Measurements from ENCODE around the gene CCDC71. TPM values are rescaled to one million over a fixed set of nuclear protein-coding genes. Genes with fewer than 3 reads are reported as not detected.
A peak's percentile ranks its signal among the peaks of the same experiment; 100 is the strongest.

Gene CCDC71
- total and polyA plus RNA-seq, 9 of the 15 experiments (the other 6 are each of a cell fraction or from before 2014, with no cell fraction given): 0.13 to 19.3 (median 14.3) TPM

DNA sequence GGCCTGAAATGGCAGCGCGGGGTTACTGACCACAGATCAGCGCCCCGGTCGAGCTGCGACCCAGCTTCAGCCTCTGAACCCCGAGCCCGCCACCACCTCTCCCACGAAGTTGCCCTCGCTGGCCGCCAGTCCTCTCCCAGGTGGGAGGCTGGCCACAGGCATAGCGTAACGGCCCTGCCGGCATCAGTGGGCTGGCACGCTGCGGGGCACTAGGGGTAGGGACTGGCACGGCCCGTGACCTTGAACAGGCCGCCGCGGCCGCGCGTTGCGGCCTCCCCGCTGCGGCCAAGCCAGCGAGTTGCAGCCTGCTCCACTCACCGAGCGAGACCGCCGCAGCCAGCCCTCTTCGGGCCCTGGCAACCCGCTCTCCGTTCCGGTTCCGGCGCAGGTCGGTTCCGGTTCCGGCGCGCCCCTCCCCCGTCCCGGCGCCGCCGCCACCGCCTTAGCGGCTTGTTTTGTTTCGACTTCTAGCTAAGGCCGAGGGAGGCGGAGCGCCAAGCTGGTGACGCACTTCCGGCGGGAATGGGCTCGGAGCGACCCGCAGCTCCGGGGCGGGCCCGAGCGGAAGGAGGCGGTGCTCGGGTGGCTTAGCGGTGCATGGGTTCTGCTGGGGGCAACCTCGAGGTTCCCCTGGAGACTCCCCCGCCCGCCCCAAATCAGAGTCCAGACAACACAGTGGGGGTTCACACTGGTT is 45.5 kb downstream of the CCDC71 start, which contains the start of gene USP19 (continued):
- TF ChIP-seq, protein P1, sequence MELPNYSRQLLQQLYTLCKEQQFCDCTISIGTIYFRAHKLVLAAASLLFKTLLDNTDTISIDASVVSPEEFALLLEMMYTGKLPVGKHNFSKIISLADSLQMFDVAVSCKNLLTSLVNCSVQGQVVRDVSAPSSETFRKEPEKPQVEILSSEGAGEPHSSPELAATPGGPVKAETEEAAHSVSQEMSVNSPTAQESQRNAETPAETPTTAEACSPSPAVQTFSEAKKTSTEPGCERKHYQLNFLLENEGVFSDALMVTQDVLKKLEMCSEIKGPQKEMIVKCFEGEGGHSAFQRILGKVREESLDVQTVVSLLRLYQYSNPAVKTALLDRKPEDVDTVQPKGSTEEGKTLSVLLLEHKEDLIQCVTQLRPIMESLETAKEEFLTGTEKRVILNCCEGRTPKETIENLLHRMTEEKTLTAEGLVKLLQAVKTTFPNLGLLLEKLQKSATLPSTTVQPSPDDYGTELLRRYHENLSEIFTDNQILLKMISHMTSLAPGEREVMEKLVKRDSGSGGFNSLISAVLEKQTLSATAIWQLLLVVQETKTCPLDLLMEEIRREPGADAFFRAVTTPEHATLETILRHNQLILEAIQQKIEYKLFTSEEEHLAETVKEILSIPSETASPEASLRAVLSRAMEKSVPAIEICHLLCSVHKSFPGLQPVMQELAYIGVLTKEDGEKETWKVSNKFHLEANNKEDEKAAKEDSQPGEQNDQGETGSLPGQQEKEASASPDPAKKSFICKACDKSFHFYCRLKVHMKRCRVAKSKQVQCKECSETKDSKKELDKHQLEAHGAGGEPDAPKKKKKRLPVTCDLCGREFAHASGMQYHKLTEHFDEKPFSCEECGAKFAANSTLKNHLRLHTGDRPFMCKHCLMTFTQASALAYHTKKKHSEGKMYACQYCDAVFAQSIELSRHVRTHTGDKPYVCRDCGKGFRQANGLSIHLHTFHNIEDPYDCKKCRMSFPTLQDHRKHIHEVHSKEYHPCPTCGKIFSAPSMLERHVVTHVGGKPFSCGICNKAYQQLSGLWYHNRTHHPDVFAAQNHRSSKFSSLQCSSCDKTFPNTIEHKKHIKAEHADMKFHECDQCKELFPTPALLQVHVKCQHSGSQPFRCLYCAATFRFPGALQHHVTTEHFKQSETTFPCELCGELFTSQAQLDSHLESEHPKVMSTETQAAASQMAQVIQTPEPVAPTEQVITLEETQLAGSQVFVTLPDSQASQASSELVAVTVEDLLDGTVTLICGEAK (IDR thresholded peaks at IDR 0.05): peak; percentile 96
- TF ChIP-seq, protein P1 (CRISPR knock-in tag; IDR thresholded peaks at IDR 0.05): no peak
- peak; percentile 73 for TF ChIP-seq KDM5B (IDR thresholded peaks at IDR 0.05; ENCODE audit: insufficient replicate concordance, low read depth, low read length)
- TF ChIP-seq, protein P2, sequence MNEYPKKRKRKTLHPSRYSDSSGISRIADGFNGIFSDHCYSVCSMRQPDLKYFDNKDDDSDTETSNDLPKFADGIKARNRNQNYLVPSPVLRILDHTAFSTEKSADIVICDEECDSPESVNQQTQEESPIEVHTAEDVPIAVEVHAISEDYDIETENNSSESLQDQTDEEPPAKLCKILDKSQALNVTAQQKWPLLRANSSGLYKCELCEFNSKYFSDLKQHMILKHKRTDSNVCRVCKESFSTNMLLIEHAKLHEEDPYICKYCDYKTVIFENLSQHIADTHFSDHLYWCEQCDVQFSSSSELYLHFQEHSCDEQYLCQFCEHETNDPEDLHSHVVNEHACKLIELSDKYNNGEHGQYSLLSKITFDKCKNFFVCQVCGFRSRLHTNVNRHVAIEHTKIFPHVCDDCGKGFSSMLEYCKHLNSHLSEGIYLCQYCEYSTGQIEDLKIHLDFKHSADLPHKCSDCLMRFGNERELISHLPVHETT (CRISPR knock-in tag; conservative IDR thresholded peaks at IDR 0.05 in 1 of 2, IDR thresholded peaks at IDR 0.05 in 1 of 2): peak; percentile 54 to 100; a peak in 2 of 4 replicates
- TF ChIP-seq, protein P3, sequence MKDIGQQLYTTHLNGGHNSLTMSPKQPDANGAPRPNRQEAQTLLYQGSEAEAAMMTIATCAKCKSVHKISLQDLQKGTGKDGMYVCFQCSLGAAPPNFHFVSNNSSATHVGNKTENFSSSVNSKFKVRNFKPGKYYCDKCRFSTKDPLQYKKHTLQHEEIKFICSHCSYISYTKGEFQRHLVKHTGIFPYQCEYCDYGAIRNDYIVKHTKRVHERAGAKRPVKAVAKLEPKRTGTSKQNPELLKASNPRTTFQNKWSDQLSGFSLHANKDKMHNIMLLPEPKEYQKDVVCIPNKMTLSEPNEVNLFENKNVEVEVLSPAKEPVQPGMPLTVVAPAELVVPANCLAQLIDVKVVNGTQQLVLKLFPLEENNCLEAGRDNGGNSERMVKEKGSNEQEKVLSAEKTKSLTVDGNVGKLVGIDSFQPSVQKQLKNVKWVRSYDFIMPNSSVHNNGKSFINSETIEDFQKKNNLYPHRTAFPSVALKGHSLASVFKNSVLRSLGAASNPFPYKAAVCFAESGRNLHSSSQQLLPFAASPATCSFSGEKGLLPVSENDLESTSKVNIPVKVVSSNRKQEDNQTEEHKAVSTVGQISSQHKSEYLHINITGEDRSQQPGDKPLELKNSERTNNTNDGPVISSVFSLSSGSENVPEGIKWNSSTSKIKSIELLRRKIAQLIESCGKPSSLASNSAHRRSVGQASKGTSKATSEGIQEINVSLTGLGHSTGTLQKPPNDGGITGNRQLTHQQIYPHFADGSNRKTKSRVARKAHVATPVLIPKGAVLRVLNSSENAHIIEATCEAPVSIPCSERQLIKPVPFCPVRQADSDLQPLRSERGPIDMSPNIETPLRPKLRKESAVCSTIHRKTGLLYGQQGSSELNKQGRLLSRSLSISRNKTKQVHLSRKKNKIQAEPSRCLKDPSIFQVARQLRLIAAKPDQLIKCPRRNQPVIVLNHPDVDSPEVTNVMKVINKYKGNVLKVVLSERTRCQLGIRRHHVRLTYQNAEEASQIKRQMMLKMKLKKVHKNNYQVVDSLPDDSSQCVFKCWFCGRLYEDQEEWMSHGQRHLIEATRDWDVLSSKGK (CRISPR knock-in tag; IDR thresholded peaks at IDR 0.05): no peak
- TF ChIP-seq HLTF (IDR thresholded peaks at IDR 0.05): 0 out of 2 replicates have a peak, but pooled peaks have one; percentile 30
- TF ChIP-seq, protein P4, sequence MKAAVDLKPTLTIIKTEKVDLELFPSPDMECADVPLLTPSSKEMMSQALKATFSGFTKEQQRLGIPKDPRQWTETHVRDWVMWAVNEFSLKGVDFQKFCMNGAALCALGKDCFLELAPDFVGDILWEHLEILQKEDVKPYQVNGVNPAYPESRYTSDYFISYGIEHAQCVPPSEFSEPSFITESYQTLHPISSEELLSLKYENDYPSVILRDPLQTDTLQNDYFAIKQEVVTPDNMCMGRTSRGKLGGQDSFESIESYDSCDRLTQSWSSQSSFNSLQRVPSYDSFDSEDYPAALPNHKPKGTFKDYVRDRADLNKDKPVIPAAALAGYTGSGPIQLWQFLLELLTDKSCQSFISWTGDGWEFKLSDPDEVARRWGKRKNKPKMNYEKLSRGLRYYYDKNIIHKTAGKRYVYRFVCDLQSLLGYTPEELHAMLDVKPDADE (conservative IDR thresholded peaks at IDR 0.05; ENCODE audit: control insufficient read depth, low read depth, low read length): 0 out of 2 replicates have a peak, but pooled peaks have one; percentile 25
- TF ChIP-seq, protein P5, sequence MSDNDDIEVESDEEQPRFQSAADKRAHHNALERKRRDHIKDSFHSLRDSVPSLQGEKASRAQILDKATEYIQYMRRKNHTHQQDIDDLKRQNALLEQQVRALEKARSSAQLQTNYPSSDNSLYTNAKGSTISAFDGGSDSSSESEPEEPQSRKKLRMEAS (CRISPR knock-in tag; IDR thresholded peaks at IDR 0.05): peak; percentile 80
- peak; percentile 42 for TF ChIP-seq SMAD1 (IDR thresholded peaks at IDR 0.05; ENCODE audit: low read depth, low read length, partially characterized antibody)
